Stimulated activated CD8-positive, alpha-beta memory T cell treated with anti-CD3 and anti-CD28 coated beads, Interleukin-7, amount 100 ng/mL, for 48 hours (primary cell): ENCODE measurements around the gene EBF3.

Experiments
- DNase-seq, 2 donors: peaks; one replicate each; pipeline ENCODE4 v3.0.0-alpha.2; 2020; ENCODE audit warnings: low read depth in 1 of 2; ENCODE audit errors: extremely low read depth in 1 of 2

EBF3 gene

GRCh38 chr10:129893104-129894089 lies 70.7 kb downstream of the EBF3 start:
- DNase-seq: no peak

GRCh38 chr10:129892548-129893052 lies 71.5 kb downstream of the EBF3 start:
- DNase-seq: no peak

- no peak for DNase-seq
Measured at GRCh38 chr10:129891806-129892205, 72.3 kb downstream of the EBF3 start.

- DNase-seq: no peak
Measured at GRCh38 chr10:129890170-129890569, 73.9 kb downstream of the EBF3 start.

GRCh38 chr10:129888784-129889616 lies 75.1 kb downstream of the EBF3 start:
- DNase-seq: peak in 1 of 2 donors; percentile 15

- no peak for DNase-seq
Measured at GRCh38 chr10:129887986-129888783, 75.9 kb downstream of the EBF3 start.

- DNase-seq: no peak
Measured at GRCh38 chr10:129887381-129887905, 76.6 kb downstream of the EBF3 start.

- DNase-seq: no peak
Measured at GRCh38 chr10:129886263-129886662, 77.8 kb downstream of the EBF3 start.

- no peak for DNase-seq
Measured at GRCh38 chr10:129885526-129885925, 78.5 kb downstream of the EBF3 start.

GRCh38 chr10:129884398-129885078 lies 79.5 kb downstream of the EBF3 start:
- DNase-seq: no peak

GRCh38 chr10:129883626-129884397 lies 80.3 kb downstream of the EBF3 start:
- no peak for DNase-seq

GRCh38 chr10:129883029-129883428 lies 81.0 kb downstream of the EBF3 start:
- DNase-seq: peak in 1 of 2 donors; percentile 14

- no peak for DNase-seq
Measured at GRCh38 chr10:129882291-129883010, 81.6 kb downstream of the EBF3 start.

- no peak for DNase-seq
Measured at GRCh38 chr10:129881641-129882040, 82.4 kb downstream of the EBF3 start.

- DNase-seq: no peak
Measured at GRCh38 chr10:129880191-129880870, 83.7 kb downstream of the EBF3 start.

- no peak for DNase-seq
Measured at GRCh38 chr10:129879655-129880054, 84.4 kb downstream of the EBF3 start.

- DNase-seq: no peak
Measured at GRCh38 chr10:129878835-129879234, 85.2 kb downstream of the EBF3 start.
